ENCODE measurements around the gene SCAP. TPM values are rescaled to one million over a fixed set of nuclear protein-coding genes. Genes with fewer than 3 reads are reported as not detected.

SCAP gene
- total RNA-seq, 1 donor from 2014 or later = 84.7 TPM

DNA sequence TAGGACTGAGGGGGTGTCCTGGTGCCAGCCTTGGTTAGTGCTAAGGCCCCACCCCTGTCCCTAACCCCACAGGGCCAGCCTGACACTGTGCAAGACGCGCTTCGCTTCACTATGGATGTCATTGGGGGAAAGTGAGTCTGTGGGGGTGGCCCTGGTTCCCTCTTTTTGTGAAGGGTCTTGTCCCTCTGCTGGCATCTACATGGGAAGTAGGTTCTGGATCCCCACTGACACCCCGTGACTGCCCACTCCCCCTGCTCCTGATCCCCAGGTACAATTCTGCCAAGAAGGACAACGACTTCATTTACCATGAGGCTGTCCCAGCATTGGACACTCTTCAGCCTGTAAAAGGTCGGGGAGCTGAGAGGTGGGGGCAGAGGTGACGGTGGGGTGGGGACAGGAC is 68.5 kb downstream of the SCAP start:
- H3K9me3 ChIP-seq = no peaks in the 10 kb centered on the region
- H3K27ac ChIP-seq = peak overlapping the region; percentile 30
- H3K36me3 ChIP-seq = peaks cover 0 to 50% of the 10 kb centered on the region in 2 donors
- intact Hi-C loops (cut with DNase I) = no loop called here
- H3K27me3 ChIP-seq = no peaks in the 10 kb centered on the region
- no peak for DNase-seq (ENCODE audit: extremely low spot score in 2 of 2)
- peaks cover 33% of the 10 kb centered on the region for H3K4me1 ChIP-seq
- TF ChIP-seq POLR2AphosphoS5 (IDR thresholded peaks at IDR 0.05; ENCODE audit: insufficient read depth in 1 of 2, low read depth in 1 of 2) = no peak
- no peak for TF ChIP-seq POLR2A (IDR thresholded peaks at IDR 0.05)
- TF ChIP-seq, protein P1, sequence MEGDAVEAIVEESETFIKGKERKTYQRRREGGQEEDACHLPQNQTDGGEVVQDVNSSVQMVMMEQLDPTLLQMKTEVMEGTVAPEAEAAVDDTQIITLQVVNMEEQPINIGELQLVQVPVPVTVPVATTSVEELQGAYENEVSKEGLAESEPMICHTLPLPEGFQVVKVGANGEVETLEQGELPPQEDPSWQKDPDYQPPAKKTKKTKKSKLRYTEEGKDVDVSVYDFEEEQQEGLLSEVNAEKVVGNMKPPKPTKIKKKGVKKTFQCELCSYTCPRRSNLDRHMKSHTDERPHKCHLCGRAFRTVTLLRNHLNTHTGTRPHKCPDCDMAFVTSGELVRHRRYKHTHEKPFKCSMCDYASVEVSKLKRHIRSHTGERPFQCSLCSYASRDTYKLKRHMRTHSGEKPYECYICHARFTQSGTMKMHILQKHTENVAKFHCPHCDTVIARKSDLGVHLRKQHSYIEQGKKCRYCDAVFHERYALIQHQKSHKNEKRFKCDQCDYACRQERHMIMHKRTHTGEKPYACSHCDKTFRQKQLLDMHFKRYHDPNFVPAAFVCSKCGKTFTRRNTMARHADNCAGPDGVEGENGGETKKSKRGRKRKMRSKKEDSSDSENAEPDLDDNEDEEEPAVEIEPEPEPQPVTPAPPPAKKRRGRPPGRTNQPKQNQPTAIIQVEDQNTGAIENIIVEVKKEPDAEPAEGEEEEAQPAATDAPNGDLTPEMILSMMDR (IDR thresholded peaks at IDR 0.05) = no peak
- H3K4me3 ChIP-seq = no peak overlapping the region

GRCh38 chr3:47406762-47407149 is 69.0 kb downstream of the SCAP start:
- TF ChIP-seq POLR2A (IDR thresholded peaks at IDR 0.05) (no peak), POLR2AphosphoS5 (IDR thresholded peaks at IDR 0.05; ENCODE audit: insufficient read depth in 1 of 2, low read depth in 1 of 2) (no peak)
- TF ChIP-seq, protein P1 (IDR thresholded peaks at IDR 0.05) = no peak
- Histone ChIP-seq H3K27ac (peak overlapping the region; percentile 30), H3K9me3 (no peaks in the 10 kb centered on the region), H3K27me3 (no peaks in the 10 kb centered on the region), H3K36me3 (peaks cover 0 to 47% of the 10 kb centered on the region in 2 donors), H3K4me3 (no peak overlapping the region), H3K4me1 (peaks cover 33% of the 10 kb centered on the region)
- no peak for DNase-seq (ENCODE audit: extremely low spot score in 2 of 2)
- intact Hi-C loops (cut with DNase I) = no loop called here

DNA sequence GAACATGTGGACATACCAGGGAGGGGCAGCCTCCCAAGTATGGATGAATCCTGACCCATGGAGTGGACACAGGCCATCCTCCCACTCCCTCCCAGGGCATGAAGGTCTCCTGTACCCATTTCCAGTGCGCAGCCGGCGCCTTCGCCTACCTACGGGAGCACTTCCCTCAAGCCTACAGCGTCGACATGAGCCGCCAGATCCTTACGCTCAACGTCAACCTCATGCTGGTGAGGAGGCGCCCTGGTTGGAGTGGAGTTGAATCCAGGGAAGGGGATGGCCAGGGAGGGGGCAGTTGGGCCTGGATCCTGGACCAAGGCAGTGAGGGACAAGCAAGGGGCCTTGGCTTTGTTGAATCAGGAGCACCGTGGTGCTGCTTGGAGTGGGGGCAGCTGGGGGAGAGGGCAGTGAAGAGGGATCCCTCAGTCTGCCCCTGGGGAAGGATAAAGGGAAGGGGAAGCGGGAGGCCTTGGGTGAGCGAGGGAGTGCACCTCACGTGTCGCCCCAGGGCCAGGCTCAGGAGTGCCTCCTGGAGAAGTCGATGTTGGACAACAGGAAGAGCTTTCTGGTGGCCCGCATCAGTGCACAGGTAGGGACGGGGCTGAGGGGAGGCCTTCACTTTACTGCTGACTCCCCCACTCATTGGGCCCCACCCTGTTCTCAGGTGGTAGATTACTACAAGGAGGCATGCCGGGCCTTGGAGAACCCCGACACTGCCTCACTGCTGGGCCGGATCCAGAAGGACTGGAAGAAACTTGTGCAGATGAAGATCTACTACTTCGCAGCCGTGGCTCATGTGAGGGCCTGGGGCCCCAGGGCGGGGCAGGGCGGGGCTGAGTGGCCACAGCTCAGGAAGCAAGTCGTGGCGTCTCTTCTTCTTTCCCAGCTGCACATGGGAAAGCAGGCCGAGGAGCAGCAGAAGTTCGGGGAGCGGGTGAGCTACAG is 69.7 kb downstream of the SCAP start:
- Histone ChIP-seq H3K27me3 (no peaks in the 10 kb centered on the region), H3K9me3 (no peaks in the 10 kb centered on the region), H3K4me3 (no peak overlapping the region), H3K36me3 (peaks cover 0 to 40% of the 10 kb centered on the region in 2 donors), H3K27ac (peak overlapping the region; percentile 63), H3K4me1 (peaks cover 33% of the 10 kb centered on the region)
- intact Hi-C loops (cut with DNase I) = no loop called here
- no peak for DNase-seq (ENCODE audit: extremely low spot score in 2 of 2)
- no peak for TF ChIP-seq POLR2A (IDR thresholded peaks at IDR 0.05)
- TF ChIP-seq, protein P1 (IDR thresholded peaks at IDR 0.05) = no peak
- no peak for TF ChIP-seq POLR2AphosphoS5 (IDR thresholded peaks at IDR 0.05; ENCODE audit: insufficient read depth in 1 of 2, low read depth in 1 of 2)

- H3K36me3 ChIP-seq = peaks cover 0 to 34% of the 10 kb centered on the region in 2 donors
- intact Hi-C loops (cut with DNase I) = no loop called here
- peaks cover 33% of the 10 kb centered on the region for H3K4me1 ChIP-seq
- H3K27me3 ChIP-seq = no peaks in the 10 kb centered on the region
- H3K9me3 ChIP-seq = no peaks in the 10 kb centered on the region
- H3K27ac ChIP-seq = peak overlapping the region; percentile 63
- DNase-seq (ENCODE audit: extremely low spot score in 2 of 2) = no peak
- no peak overlapping the region for H3K4me3 ChIP-seq
- TF ChIP-seq POLR2AphosphoS5 (IDR thresholded peaks at IDR 0.05; ENCODE audit: insufficient read depth in 1 of 2, low read depth in 1 of 2) (no peak), POLR2A (IDR thresholded peaks at IDR 0.05) (no peak)
- TF ChIP-seq, protein P1 (IDR thresholded peaks at IDR 0.05) = no peak
Observed at GRCh38 chr3:47404955-47405790, 70.6 kb downstream of the SCAP start.

All from vagina (tissue), 2 donors.